ENCODE results near the gene CYB5A.

DNA sequence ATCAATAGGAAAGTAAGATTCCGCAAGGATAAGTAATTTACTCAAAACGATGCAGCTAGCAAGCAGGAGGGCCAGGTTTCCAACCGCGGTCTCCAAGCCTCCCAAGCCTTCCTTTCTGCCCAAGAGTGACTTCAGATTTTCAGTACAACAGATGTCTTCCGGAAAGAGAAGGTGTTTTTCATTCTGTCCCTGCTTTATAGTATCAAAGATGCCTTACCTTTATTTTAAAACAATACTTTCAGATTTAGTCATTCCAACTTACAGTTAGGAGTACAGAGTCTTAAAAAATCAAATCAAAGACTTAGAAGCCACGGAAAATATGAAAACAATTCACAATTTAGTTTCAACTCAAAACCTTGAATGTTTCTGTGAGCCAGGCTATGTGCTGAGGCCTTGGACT lies 43.6 kb downstream of the CYB5A start:
- TF ChIP-seq POLR2A (IDR thresholded peaks at IDR 0.05) (no peak), CTCF (IDR thresholded peaks at IDR 0.05) (no peak)
